Activated CD8-positive, alpha-beta T cell treated with anti-CD3 and anti-CD28 coated beads for 36 hours (primary cell): ENCODE data around the gene UVRAG. TPM values are rescaled to one million over a fixed set of nuclear protein-coding genes. Genes with fewer than 3 reads are reported as not detected.

Experiments used
- ATAC-seq: fragments of 200-7000 bp; cut with Tn5 transposase; one replicate; pipeline ENCODE4 v1.10.0; 2021; ENCODE audit warnings: mild to moderate bottlenecking, moderate library complexity
- CTCF ChIA-PET: fragments of 350-600 bp; sonication (Branson Sonifier 250); formaldehyde crosslinking; loops from one replicate; lab custom pipeline; 2021; ENCODE audit warnings: antibody characterized with exemption; lab: Charles Lee
- POLR2A ChIA-PET: fragments of 350-600 bp; sonication (Branson Sonifier 250); formaldehyde crosslinking; loops from one replicate; lab custom pipeline; 2021; ENCODE audit warnings: antibody characterized with exemption; lab: Charles Lee
- DNase-seq: peaks from one replicate; pipeline ENCODE4 v3.0.0-alpha.2; 2020
- H3K27ac Mint-ChIP-seq: one replicate; pipeline ENCODE4 v1.8.0; 2021; ENCODE audit warnings: mild to moderate bottlenecking, mixed read lengths
- H3K27me3 Mint-ChIP-seq: one replicate; pipeline ENCODE4 v1.8.0; 2021; ENCODE audit warnings: mixed read lengths
- H3K36me3 Mint-ChIP-seq: one replicate; pipeline ENCODE4 v1.8.0; 2021; ENCODE audit warnings: low read depth, mixed read lengths
- H3K4me1 Mint-ChIP-seq: one replicate; pipeline ENCODE4 v1.8.0; 2021; ENCODE audit warnings: low read depth, mixed read lengths
- H3K4me3 Mint-ChIP-seq: one replicate; pipeline ENCODE4 v1.8.0; 2021; ENCODE audit warnings: mild to moderate bottlenecking, moderate library complexity, mixed read lengths
- H3K9me3 Mint-ChIP-seq: one replicate; pipeline ENCODE4 v1.8.0; 2021; ENCODE audit warnings: mixed read lengths
- intact Hi-C: fragments of 100-400 bp; cut with micrococcal nuclease; formaldehyde crosslinking; loops from one replicate; pipeline ENCODE4 v1.10.0; 2022
- total RNA-seq, 2 experiments: library from RNA; stranded (reverse); gene quantifications; one replicate each; pipeline ENCODE4 v1.2.3, GENCODE V29; 2021
- TF ChIP-seq, protein P1 (sequence below): fragments of 200-600 bp; IDR thresholded peaks from one replicate; pipeline ENCODE4 v1.8.0; 2022; ENCODE audit warnings: antibody characterized with exemption, mild to moderate bottlenecking

Gene UVRAG
- total RNA-seq, 2 experiments from 2014 or later = 14.4 to 15.7 TPM

GRCh38 chr11:75786101-75786736, 28.8 kb upstream of the UVRAG start:
- ATAC-seq = no peak
- intact Hi-C loops = no loop called here

GRCh38 chr11:75789521-75789920, 25.5 kb upstream of the UVRAG start:
- no peaks in the 10 kb centered on the region for H3K27me3 Mint-ChIP-seq
- POLR2A ChIA-PET = no interaction called here
- no peaks in the 10 kb centered on the region for H3K4me1 Mint-ChIP-seq
- DNase-seq (no peak), ATAC-seq (no peak)
- H3K9me3 Mint-ChIP-seq = no peaks in the 10 kb centered on the region
- H3K4me3 Mint-ChIP-seq = no peak overlapping the region
- CTCF ChIA-PET = no interaction called here
- TF ChIP-seq, protein P1, sequence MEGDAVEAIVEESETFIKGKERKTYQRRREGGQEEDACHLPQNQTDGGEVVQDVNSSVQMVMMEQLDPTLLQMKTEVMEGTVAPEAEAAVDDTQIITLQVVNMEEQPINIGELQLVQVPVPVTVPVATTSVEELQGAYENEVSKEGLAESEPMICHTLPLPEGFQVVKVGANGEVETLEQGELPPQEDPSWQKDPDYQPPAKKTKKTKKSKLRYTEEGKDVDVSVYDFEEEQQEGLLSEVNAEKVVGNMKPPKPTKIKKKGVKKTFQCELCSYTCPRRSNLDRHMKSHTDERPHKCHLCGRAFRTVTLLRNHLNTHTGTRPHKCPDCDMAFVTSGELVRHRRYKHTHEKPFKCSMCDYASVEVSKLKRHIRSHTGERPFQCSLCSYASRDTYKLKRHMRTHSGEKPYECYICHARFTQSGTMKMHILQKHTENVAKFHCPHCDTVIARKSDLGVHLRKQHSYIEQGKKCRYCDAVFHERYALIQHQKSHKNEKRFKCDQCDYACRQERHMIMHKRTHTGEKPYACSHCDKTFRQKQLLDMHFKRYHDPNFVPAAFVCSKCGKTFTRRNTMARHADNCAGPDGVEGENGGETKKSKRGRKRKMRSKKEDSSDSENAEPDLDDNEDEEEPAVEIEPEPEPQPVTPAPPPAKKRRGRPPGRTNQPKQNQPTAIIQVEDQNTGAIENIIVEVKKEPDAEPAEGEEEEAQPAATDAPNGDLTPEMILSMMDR = no peak
- intact Hi-C loops = no loop called here
- H3K36me3 Mint-ChIP-seq = no peaks in the 10 kb centered on the region
- no peak overlapping the region for H3K27ac Mint-ChIP-seq

More at GRCh38 chr11:75786101-75786736, 28.8 kb upstream of the UVRAG start:
- no peak overlapping the region for H3K27ac Mint-ChIP-seq
- TF ChIP-seq, protein P1 = no peak
- ChIA-PET POLR2A (no interaction called here), CTCF (interaction anchor here (2.5 kb wide), 1 partner anchor 17 kb away, joined by 7 read pairs; no protein-coding TSS in a partner anchor)
- H3K36me3 Mint-ChIP-seq = no peaks in the 10 kb centered on the region
- H3K27me3 Mint-ChIP-seq = no peaks in the 10 kb centered on the region
- H3K4me3 Mint-ChIP-seq = no peak overlapping the region
- no peak for DNase-seq
- no peaks in the 10 kb centered on the region for H3K9me3 Mint-ChIP-seq
- H3K4me1 Mint-ChIP-seq = no peaks in the 10 kb centered on the region

- ChIA-PET CTCF (interaction anchor here (1.2 kb wide), 1 partner anchor 11 kb away, joined by 9 read pairs; no protein-coding TSS in a partner anchor), POLR2A (no interaction called here)
- H3K27me3 Mint-ChIP-seq = no peaks in the 10 kb centered on the region
- no peak overlapping the region for H3K4me3 Mint-ChIP-seq
- no peaks in the 10 kb centered on the region for H3K36me3 Mint-ChIP-seq
- no peaks in the 10 kb centered on the region for H3K9me3 Mint-ChIP-seq
- H3K4me1 Mint-ChIP-seq = no peaks in the 10 kb centered on the region
- ATAC-seq (no peak), DNase-seq (no peak)
- intact Hi-C loops = no loop called here
- TF ChIP-seq, protein P1 = no peak
- no peak overlapping the region for H3K27ac Mint-ChIP-seq
These were observed 24.0 kb upstream of the UVRAG start for GRCh38 chr11:75790986-75791385.

DNA sequence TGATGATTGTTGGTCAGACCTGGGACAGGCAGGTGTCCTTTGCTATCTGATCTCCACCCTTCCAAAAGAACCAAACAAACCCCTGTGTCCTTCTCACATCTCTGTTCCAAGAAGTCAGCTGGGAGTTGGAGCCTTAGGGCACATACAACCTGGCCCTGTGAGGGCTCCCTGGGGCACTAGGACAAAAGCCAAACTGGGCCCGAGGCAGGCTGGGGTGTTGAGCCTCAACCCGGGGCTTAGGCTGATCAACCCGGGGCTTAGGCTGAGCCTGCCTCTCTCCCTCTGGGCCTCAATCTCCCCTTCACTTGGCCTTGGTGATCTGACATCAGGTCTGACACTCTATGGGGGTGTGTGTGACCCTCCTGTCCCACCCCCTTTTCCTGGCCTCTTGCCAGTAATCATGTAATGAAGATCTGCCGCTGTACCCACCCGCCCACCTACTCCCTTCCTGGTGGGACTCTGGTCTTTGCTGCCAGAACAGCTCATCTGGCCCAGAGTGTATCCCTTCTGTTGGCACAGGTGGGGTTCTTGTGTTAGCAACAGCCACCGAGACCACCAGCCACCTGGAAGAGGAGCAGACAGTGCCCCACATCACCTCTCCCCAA, 22.8 kb upstream of the UVRAG start:
- no peaks in the 10 kb centered on the region for H3K27me3 Mint-ChIP-seq
- TF ChIP-seq, protein P1 = no peak
- H3K4me3 Mint-ChIP-seq = no peak overlapping the region

More for the DNA sequence above, 22.8 kb upstream of the UVRAG start:
- ATAC-seq (no peak), DNase-seq (no peak)
- no peaks in the 10 kb centered on the region for H3K4me1 Mint-ChIP-seq
- intact Hi-C loops = no loop called here
- no peaks in the 10 kb centered on the region for H3K9me3 Mint-ChIP-seq
- POLR2A ChIA-PET = no interaction called here
- CTCF ChIA-PET = interaction anchor here (1.2 kb wide), 1 partner anchor 10 kb away, joined by 9 read pairs; no protein-coding TSS in a partner anchor
- no peak overlapping the region for H3K27ac Mint-ChIP-seq
- no peaks in the 10 kb centered on the region for H3K36me3 Mint-ChIP-seq
